Measurements from ENCODE around the gene P4HB. TPM values are rescaled to one million over a fixed set of nuclear protein-coding genes. Genes with fewer than 3 reads are reported as not detected.

Gene P4HB
- total RNA-seq, 1 donor, result 763 TPM

DNA sequence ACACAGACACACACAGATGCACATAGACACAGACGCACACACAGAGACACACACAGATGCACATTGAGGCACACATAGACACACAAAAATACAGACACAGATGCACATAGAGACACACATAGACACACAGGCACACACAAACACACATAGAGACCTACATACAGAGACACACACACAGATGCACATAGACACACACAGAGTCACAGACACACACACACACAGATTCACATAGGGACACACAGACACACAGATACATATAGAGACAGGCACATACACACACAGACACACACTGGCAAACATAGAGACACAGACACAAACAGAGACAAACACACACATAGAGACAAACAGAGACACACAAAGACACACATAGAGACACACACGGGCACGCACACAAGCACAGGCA, 66.3 kb downstream of the P4HB start:
- no peak for DNase-seq (ENCODE audit: low read depth)
- H3K4me3 ChIP-seq (ENCODE audit: low read depth, low read length), result no peak overlapping the region
- TF ChIP-seq, protein P1, sequence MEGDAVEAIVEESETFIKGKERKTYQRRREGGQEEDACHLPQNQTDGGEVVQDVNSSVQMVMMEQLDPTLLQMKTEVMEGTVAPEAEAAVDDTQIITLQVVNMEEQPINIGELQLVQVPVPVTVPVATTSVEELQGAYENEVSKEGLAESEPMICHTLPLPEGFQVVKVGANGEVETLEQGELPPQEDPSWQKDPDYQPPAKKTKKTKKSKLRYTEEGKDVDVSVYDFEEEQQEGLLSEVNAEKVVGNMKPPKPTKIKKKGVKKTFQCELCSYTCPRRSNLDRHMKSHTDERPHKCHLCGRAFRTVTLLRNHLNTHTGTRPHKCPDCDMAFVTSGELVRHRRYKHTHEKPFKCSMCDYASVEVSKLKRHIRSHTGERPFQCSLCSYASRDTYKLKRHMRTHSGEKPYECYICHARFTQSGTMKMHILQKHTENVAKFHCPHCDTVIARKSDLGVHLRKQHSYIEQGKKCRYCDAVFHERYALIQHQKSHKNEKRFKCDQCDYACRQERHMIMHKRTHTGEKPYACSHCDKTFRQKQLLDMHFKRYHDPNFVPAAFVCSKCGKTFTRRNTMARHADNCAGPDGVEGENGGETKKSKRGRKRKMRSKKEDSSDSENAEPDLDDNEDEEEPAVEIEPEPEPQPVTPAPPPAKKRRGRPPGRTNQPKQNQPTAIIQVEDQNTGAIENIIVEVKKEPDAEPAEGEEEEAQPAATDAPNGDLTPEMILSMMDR (IDR thresholded peaks at IDR 0.05; ENCODE audit: insufficient read depth, low read length), result no peak

Other genes starting within 250 kb of the P4HB start
- 34.4 and 60.3 TPM in 2 replicates for gene NPLOC4, start 223.4 kb downstream of the P4HB start, total RNA-seq (ENCODE audit: low replicate concordance)
- 2.7 and 4.5 TPM in 2 replicates for gene TSPAN10, start 223.3 kb downstream of the P4HB start, total RNA-seq (ENCODE audit: low replicate concordance)
- gene PDE6G, start 204.0 kb downstream of the P4HB start, total RNA-seq (ENCODE audit: low replicate concordance), result 0.63 TPM in 1 of 2 replicates, not detected in the other
- gene OXLD1, start 193.9 kb downstream of the P4HB start, total RNA-seq (ENCODE audit: low replicate concordance), result 20.7 and 22.2 TPM in 2 replicates
- 7.0 and 12.0 TPM in 2 replicates for gene CCDC137, start 193.8 kb downstream of the P4HB start, total RNA-seq (ENCODE audit: low replicate concordance)
- 21.3 and 26.4 TPM in 2 replicates for gene ARL16, start 176.7 kb downstream of the P4HB start, total RNA-seq (ENCODE audit: low replicate concordance)
- gene HGS, start 176.5 kb downstream of the P4HB start, total RNA-seq (ENCODE audit: low replicate concordance), result 89.0 and 94.7 TPM in 2 replicates
- 19.2 and 23.7 TPM in 2 replicates for gene MRPL12, start 157.2 kb downstream of the P4HB start, total RNA-seq (ENCODE audit: low replicate concordance)
- 4.1 and 19.3 TPM in 2 replicates for gene SLC25A10, start 148.3 kb downstream of the P4HB start, total RNA-seq (ENCODE audit: low replicate concordance)
- not detected in 2 replicates for gene GCGR, start 56.4 kb downstream of the P4HB start, total RNA-seq (ENCODE audit: low replicate concordance)
- gene MCRIP1, start 27.2 kb downstream of the P4HB start, total RNA-seq (ENCODE audit: low replicate concordance), result 130 and 195 TPM in 2 replicates
- not detected in 2 replicates for gene PPP1R27, start 25.5 kb downstream of the P4HB start, total RNA-seq (ENCODE audit: low replicate concordance)
- gene ARHGDIA, start 10.8 kb upstream of the P4HB start, total RNA-seq (ENCODE audit: low replicate concordance), result 95.1 and 149 TPM in 2 replicates
- gene ALYREF, start 31.1 kb upstream of the P4HB start, total RNA-seq (ENCODE audit: low replicate concordance), result 43.6 and 77.3 TPM in 2 replicates
- 172 and 178 TPM in 2 replicates for gene ANAPC11, start 31.2 kb upstream of the P4HB start, total RNA-seq (ENCODE audit: low replicate concordance)
- 1.3 and 1.4 TPM in 2 replicates for gene NPB, start 41.7 kb upstream of the P4HB start, total RNA-seq (ENCODE audit: low replicate concordance)
- 20.3 and 36.7 TPM in 2 replicates for gene PCYT2, start 50.9 kb upstream of the P4HB start, total RNA-seq (ENCODE audit: low replicate concordance)
- 12.7 and 18.1 TPM in 2 replicates for gene SIRT7, start 57.6 kb upstream of the P4HB start, total RNA-seq (ENCODE audit: low replicate concordance)
- gene MAFG, start 67.2 kb upstream of the P4HB start, total RNA-seq (ENCODE audit: low replicate concordance), result 19.1 and 28.0 TPM in 2 replicates
- 16.9 and 91.0 TPM in 2 replicates for gene PYCR1, start 76.8 kb upstream of the P4HB start, total RNA-seq (ENCODE audit: low replicate concordance)
- gene MYADML2, start 86.7 kb upstream of the P4HB start, total RNA-seq (ENCODE audit: low replicate concordance), result not detected in 2 replicates
- gene NOTUM, start 100.7 kb upstream of the P4HB start, total RNA-seq (ENCODE audit: low replicate concordance), result 0.09 TPM in 1 of 2 replicates, not detected in the other
- 23.6 and 37.0 TPM in 2 replicates for gene ASPSCR1, start 117.1 kb upstream of the P4HB start, total RNA-seq (ENCODE audit: low replicate concordance)
- 27.6 and 41.8 TPM in 2 replicates for gene CENPX, start 162.3 kb upstream of the P4HB start, total RNA-seq (ENCODE audit: low replicate concordance)
- 15.5 and 22.0 TPM in 2 replicates for gene LRRC45, start 162.8 kb upstream of the P4HB start, total RNA-seq (ENCODE audit: low replicate concordance)
- gene RAC3, start 171.1 kb upstream of the P4HB start, total RNA-seq (ENCODE audit: low replicate concordance), result 6.2 and 13.5 TPM in 2 replicates
- 29.3 and 101 TPM in 2 replicates for gene DCXR, start 177.2 kb upstream of the P4HB start, total RNA-seq (ENCODE audit: low replicate concordance)
- gene RFNG, start 191.3 kb upstream of the P4HB start, total RNA-seq (ENCODE audit: low replicate concordance), result 32.0 and 33.3 TPM in 2 replicates
- gene GPS1, start 191.4 kb upstream of the P4HB start, total RNA-seq (ENCODE audit: low replicate concordance), result 77.5 and 85.5 TPM in 2 replicates
- 33.8 and 62.3 TPM in 2 replicates for gene DUS1L, start 205.3 kb upstream of the P4HB start, total RNA-seq (ENCODE audit: low replicate concordance)
- 65.2 and 100 TPM in 2 replicates for gene FASN, start 237.7 kb upstream of the P4HB start, total RNA-seq (ENCODE audit: low replicate concordance)